GM23248 (cell line): ENCODE data around the gene NUDC.

Experiments
- EZH2 ChIP-seq: fragments of 200-600 bp; sonication (generic); IDR thresholded peaks from 2 replicates; pipeline ENCODE4 v1.6.1; 2018; ENCODE audit warnings: antibody characterized with exemption, mild to moderate bottlenecking; ENCODE audit not compliant: insufficient read depth, poor library complexity, severe bottlenecking
- EZH2phosphoT487 ChIP-seq: fragments of 200-600 bp; sonication (generic); IDR thresholded peaks from 2 replicates; pipeline ENCODE4 v1.6.1; 2018; ENCODE audit warnings: antibody characterized with exemption, moderate library complexity, mild to moderate bottlenecking, low read depth; ENCODE audit not compliant: insufficient read depth

DNA sequence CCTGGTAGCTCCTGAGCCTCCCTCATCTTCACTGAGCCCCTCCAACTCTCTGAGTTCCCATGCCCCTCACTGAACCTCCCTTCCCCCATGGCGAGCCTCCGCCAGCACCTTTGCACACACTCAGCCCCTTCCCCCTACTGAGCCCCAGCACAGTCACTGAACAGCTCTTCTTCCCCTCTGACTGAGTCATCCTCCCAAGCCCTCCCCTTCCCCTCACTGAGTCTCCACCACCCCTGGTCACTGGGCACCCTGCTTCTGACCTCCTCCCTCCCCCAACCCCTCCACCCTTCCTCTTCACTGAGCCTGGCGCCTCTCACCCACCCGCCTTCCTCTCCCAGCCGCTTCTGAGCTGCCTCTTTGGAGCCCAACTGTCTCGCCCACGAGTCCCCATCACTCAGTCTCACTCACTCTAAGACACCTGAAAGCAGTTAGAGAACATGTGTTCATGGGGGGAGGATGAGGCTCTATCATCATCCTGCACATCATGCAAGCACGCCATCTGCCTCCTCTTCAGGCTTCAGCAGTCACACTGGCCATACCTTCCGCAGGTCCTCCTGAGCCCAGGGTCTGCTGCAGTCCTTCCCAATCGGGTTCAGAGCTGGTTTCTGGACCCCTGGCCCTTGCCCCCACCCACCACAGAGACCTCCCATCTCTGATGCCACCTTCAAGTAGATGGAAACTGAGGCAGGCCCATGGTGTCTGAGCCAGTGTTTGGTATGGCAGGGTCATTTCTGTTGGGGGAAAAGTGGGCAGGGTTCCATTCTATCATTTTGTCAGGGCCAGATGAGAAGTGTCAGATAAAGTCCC lies 70.0 kb downstream of the NUDC start:
- TF ChIP-seq EZH2 (no peak), EZH2phosphoT487 (no peak)
